GM12891 (cell line): ENCODE results near the gene SELENOH.

ENCODE experiments used
- DNase-seq: peaks from one replicate; pipeline ENCODE4 v3.0.0; 2011; ENCODE audit warnings: low spot score; ENCODE audit not compliant: insufficient read length
- FAIRE-seq: peaks from 2 replicates; lab custom pipeline; 2011; peaks lifted over from hg19 to GRCh38; lab: Jason Lieb, UNC
- PAX5 ChIP-seq: IDR thresholded peaks from 2 replicates; pipeline ENCODE4 v1.6.1; 2011; ENCODE audit warnings: low read length, moderate library complexity, mild to moderate bottlenecking; ENCODE audit not compliant: insufficient read depth, severe bottlenecking
- POLR2A ChIP-seq: IDR thresholded peaks from 2 replicates; pipeline ENCODE4 v1.6.1; 2011; ENCODE audit warnings: low read depth, low read length, control low read depth
- POLR2AphosphoS5 ChIP-seq: IDR thresholded peaks from 2 replicates; pipeline ENCODE4 v1.6.1; 2011; ENCODE audit warnings: low read depth, low read length, control low read depth
- POU2F2 ChIP-seq: IDR thresholded peaks from 2 replicates; pipeline ENCODE4 v1.6.1; 2011; ENCODE audit warnings: low read depth, mild to moderate bottlenecking, control low read depth, low read length, moderate library complexity
- SPI1 ChIP-seq: IDR thresholded peaks from 2 replicates; pipeline ENCODE4 v1.6.1; 2011; ENCODE audit warnings: low read depth, low read length, control low read depth
- TAF1 ChIP-seq: IDR thresholded peaks from 2 replicates; pipeline ENCODE4 v1.6.1; 2011; ENCODE audit warnings: low read depth, low read length, control low read depth

SELENOH gene

GRCh38 chr11:57764972-57765371 lies 23.7 kb downstream of the SELENOH start:
- TF ChIP-seq POU2F2 (no peak), SPI1 (no peak), POLR2AphosphoS5 (no peak), POLR2A (no peak), TAF1 (no peak), PAX5 (no peak)
- DNase-seq (no peak), FAIRE-seq (no peak)

- FAIRE-seq, result no peak
- TF ChIP-seq PAX5 (no peak), POLR2AphosphoS5 (no peak), TAF1 (no peak), POLR2A (no peak), POU2F2 (no peak), SPI1 (no peak)
- DNase-seq, result no peak
Observed at GRCh38 chr11:57770793-57771192, 29.5 kb downstream of the SELENOH start.

- FAIRE-seq (no peak), DNase-seq (no peak)
- no peak for TF ChIP-seq POLR2A
- TF ChIP-seq SPI1, result no peak
- TF ChIP-seq POU2F2, result no peak
Observed at GRCh38 chr11:57771365-57771764, 30.1 kb downstream of the SELENOH start.

GRCh38 chr11:57772562-57772961 lies 31.3 kb downstream of the SELENOH start:
- DNase-seq (no peak), FAIRE-seq (no peak)
- TF ChIP-seq PAX5 (no peak), TAF1 (no peak), POU2F2 (no peak), POLR2AphosphoS5 (no peak), SPI1 (no peak), POLR2A (no peak)

- FAIRE-seq (no peak), DNase-seq (no peak)
- TF ChIP-seq SPI1, result no peak
- TF ChIP-seq POU2F2, result no peak
- TF ChIP-seq TAF1, result no peak
- no peak for TF ChIP-seq POLR2AphosphoS5
- TF ChIP-seq POLR2A, result no peak
- TF ChIP-seq PAX5, result no peak
Observed at GRCh38 chr11:57773026-57773598, 31.8 kb downstream of the SELENOH start.

- FAIRE-seq, result no peak
- no peak for DNase-seq
- TF ChIP-seq POLR2A, result no peak
- no peak for TF ChIP-seq PAX5
Observed at GRCh38 chr11:57775491-57775890, 34.2 kb downstream of the SELENOH start.

GRCh38 chr11:57776031-57776521 lies 34.8 kb downstream of the SELENOH start:
- no peak for FAIRE-seq
- DNase-seq, result no peak
- TF ChIP-seq PAX5 (no peak), SPI1 (no peak), POLR2AphosphoS5 (no peak)

GRCh38 chr11:57776577-57777210 lies 35.4 kb downstream of the SELENOH start:
- no peak for FAIRE-seq
- no peak for DNase-seq
- no peak for TF ChIP-seq PAX5
- TF ChIP-seq SPI1, result no peak
- TF ChIP-seq TAF1, result no peak
- TF ChIP-seq POU2F2, result no peak
- no peak for TF ChIP-seq POLR2A
- TF ChIP-seq POLR2AphosphoS5, result no peak

- DNase-seq (no peak), FAIRE-seq (no peak)
- TF ChIP-seq POLR2AphosphoS5, result no peak
- no peak for TF ChIP-seq SPI1
- no peak for TF ChIP-seq POLR2A
- TF ChIP-seq TAF1, result no peak
- no peak for TF ChIP-seq POU2F2
- TF ChIP-seq PAX5, result no peak
Observed at GRCh38 chr11:57777969-57778317, 36.7 kb downstream of the SELENOH start.

GRCh38 chr11:57778318-57779037 lies 37.2 kb downstream of the SELENOH start:
- FAIRE-seq (no peak), DNase-seq (no peak)
- TF ChIP-seq POLR2A (no peak), PAX5 (no peak), SPI1 (peak; percentile 63), POU2F2 (no peak), TAF1 (no peak), POLR2AphosphoS5 (no peak)

- DNase-seq, result no peak
- no peak for FAIRE-seq
- TF ChIP-seq POLR2AphosphoS5, result no peak
- TF ChIP-seq PAX5, result no peak
- no peak for TF ChIP-seq POU2F2
- no peak for TF ChIP-seq POLR2A
- TF ChIP-seq SPI1, result no peak
- TF ChIP-seq TAF1, result no peak
Observed at GRCh38 chr11:57779276-57779675, 38.0 kb downstream of the SELENOH start.
